NT2/D1 (cell line): Measurements from ENCODE around the gene KRT82.

Experiments used
- DNase-seq: peaks from one replicate; pipeline ENCODE4 v3.0.0-alpha.2; 2011; ENCODE audit warnings: low read depth, low spot score
- H3K27me3 ChIP-seq: 2 replicates; pipeline ENCODE4 v1.6.0; 2011; ENCODE audit warnings: mild to moderate bottlenecking; ENCODE audit not compliant: insufficient read length, insufficient read depth
- H3K36me3 ChIP-seq: 2 replicates; pipeline ENCODE4 v1.6.1; 2011; ENCODE audit warnings: mild to moderate bottlenecking, low read length, mixed read lengths; ENCODE audit not compliant: insufficient read depth, insufficient read length
- H3K4me1 ChIP-seq: 2 replicates; pipeline ENCODE4 v1.5.1; 2011; ENCODE audit not compliant: insufficient read depth, insufficient read length
- H3K4me3 ChIP-seq: 2 replicates; pipeline ENCODE4 v1.5.1; 2011; ENCODE audit warnings: low read depth; ENCODE audit not compliant: insufficient read length
- H3K9ac ChIP-seq: 2 replicates; pipeline ENCODE4 v1.6.0; 2011; ENCODE audit warnings: low read depth; ENCODE audit not compliant: insufficient read length
- H3K9me3 ChIP-seq: 2 replicates; pipeline ENCODE4 v1.5.1; 2011; ENCODE audit warnings: mild to moderate bottlenecking, low read length; ENCODE audit not compliant: insufficient read depth
- SUZ12 ChIP-seq: IDR thresholded peaks from 2 replicates; pipeline ENCODE4 v1.6.1; 2011; ENCODE audit not compliant: insufficient read length, insufficient read depth; ENCODE audit errors: extremely low read depth
- YY1 ChIP-seq: IDR thresholded peaks from 2 replicates; pipeline ENCODE4 v1.6.1; 2011; ENCODE audit not compliant: insufficient read length, insufficient read depth
- ZNF274 ChIP-seq: IDR thresholded peaks from 2 replicates; pipeline ENCODE4 v1.6.1; 2011; ENCODE audit warnings: mild to moderate bottlenecking, low read depth, low read length

The KRT82 gene

DNA sequence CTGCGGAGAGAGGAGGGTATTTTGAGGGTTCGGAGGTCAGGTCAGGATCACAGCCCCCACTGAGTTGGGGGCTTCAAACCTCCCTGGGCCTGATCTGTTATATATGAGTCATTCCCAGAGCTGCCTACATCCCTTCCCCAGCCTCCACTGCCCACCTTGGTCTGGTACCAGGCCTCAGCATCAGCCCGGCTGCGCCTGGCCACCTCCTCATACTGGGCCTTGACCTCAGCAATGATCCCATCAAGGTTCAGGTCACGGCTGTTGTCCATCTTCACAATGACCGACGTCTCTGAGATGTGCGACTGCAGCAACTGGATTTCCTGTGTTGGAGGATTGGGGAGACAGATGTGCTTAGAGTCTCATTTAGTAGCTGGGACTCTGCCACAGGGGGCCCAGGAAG is 24.9 kb downstream of the KRT82 start:
- H3K4me1 ChIP-seq: no peaks in the 10 kb centered on the region
- H3K36me3 ChIP-seq: no peaks in the 10 kb centered on the region
- no peaks in the 10 kb centered on the region for H3K9me3 ChIP-seq
- DNase-seq: no peak
- TF ChIP-seq SUZ12 (no peak), YY1 (no peak), ZNF274 (no peak)
- no peak overlapping the region for H3K9ac ChIP-seq
- H3K27me3 ChIP-seq: no peaks in the 10 kb centered on the region
- no peak overlapping the region for H3K4me3 ChIP-seq

DNA sequence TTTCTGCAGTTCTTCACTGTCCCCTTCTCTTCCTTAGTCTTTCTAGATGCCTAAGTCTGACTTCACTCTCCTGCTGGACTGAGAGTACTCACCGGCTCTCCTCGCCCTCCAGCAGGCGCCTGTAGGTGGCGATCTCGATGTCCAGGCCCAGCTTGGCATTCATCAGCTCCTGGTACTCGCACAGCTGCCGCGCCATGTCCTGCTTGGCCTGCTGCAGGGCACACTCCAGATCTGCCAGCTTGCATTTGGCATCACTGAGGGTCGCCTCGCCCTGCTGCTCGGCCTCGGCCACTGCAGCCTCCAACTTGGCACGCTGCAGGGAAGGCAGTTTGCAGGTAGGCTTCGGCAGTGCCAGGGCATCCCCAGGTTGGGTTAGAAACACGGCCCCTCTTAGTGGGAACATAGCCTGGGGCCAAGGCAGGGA is 25.9 kb downstream of the KRT82 start:
- DNase-seq: peak; percentile 8

DNA sequence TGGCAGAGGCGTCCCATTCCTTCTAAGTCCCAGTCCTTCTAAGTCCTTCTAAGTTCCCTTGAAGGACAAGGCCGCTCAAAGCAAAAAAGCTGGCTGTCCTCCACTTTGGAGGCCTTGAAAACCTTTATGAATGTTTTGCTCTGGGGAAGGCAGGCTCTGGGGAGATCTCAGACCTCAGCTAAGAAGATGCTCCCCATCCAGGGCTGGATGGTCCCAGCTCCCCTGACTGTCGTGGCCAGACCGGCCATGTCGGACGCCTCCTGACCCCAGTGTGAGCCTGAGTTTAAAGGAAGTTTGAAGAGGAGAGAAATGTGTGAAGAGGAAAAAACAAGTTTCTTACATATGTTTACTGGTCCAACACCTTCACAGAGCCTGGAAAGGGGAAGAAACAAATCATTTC is 26.6 kb downstream of the KRT82 start:
- TF ChIP-seq ZNF274 (no peak), YY1 (no peak), SUZ12 (no peak)
- Histone ChIP-seq H3K4me1 (no peaks in the 10 kb centered on the region), H3K9me3 (no peaks in the 10 kb centered on the region), H3K27me3 (no peaks in the 10 kb centered on the region), H3K9ac (no peak overlapping the region), H3K4me3 (no peak overlapping the region), H3K36me3 (no peaks in the 10 kb centered on the region)
- no peak for DNase-seq

More for the DNA sequence above, 25.9 kb downstream of the KRT82 start:
- Histone ChIP-seq H3K9ac (no peak overlapping the region), H3K36me3 (no peaks in the 10 kb centered on the region), H3K9me3 (no peaks in the 10 kb centered on the region), H3K27me3 (no peaks in the 10 kb centered on the region), H3K4me3 (no peak overlapping the region), H3K4me1 (no peaks in the 10 kb centered on the region)
- TF ChIP-seq YY1 (no peak), ZNF274 (no peak), SUZ12 (no peak)

DNA sequence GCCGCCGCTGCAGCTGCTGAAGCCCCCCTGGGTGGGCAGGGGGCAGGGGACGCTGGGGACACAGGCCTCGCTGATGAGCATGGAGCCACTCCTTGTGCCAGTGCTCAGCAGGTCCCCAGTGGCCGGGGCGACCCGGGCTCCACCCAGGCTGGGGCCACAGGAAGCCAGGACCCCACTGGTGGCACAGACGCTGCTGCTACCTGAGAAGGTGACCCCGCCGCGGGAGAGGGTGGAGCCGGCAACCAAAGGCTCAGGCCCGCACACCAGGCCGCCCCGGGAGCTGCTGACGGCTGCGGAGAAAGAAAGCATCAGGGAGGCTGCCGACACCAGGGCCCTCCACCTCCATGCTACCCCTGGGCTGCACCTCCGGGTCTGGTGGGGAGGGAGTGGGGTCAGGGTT is 28.0 kb downstream of the KRT82 start:
- no peak for DNase-seq
- Histone ChIP-seq H3K4me3 (no peak overlapping the region), H3K9ac (no peak overlapping the region), H3K9me3 (peaks cover 9% of the 10 kb centered on the region; the same call in 1 of the 2 replicates), H3K4me1 (no peaks in the 10 kb centered on the region), H3K36me3 (no peaks in the 10 kb centered on the region), H3K27me3 (no peaks in the 10 kb centered on the region)
- TF ChIP-seq ZNF274 (no peak), YY1 (no peak), SUZ12 (no peak)

DNA sequence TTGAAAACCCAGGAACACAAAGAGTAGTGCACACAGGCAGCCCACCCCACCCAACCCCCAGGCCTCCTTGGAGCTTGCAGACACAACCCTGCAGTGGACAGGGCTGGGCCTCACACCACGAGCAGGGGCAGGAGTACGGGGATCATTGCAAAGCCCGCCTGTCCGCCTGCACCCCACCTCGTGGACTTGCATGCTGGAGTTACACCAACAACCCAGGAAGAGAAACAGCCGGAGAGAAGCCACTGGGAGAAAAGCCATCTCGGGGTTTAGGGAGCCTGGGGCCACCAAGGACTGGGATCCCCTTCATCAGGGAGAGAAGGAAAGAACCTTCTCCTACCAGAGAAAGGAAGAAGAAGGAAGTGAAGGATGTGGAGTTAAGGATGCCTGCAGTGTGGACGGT is 28.9 kb downstream of the KRT82 start:
- Histone ChIP-seq H3K9me3 (peaks cover 9% of the 10 kb centered on the region; the same call in 1 of the 2 replicates), H3K36me3 (no peaks in the 10 kb centered on the region), H3K9ac (no peak overlapping the region), H3K27me3 (no peaks in the 10 kb centered on the region), H3K4me3 (no peak overlapping the region), H3K4me1 (no peaks in the 10 kb centered on the region)
- no peak for TF ChIP-seq YY1
- no peak for TF ChIP-seq SUZ12
- DNase-seq: no peak

DNA sequence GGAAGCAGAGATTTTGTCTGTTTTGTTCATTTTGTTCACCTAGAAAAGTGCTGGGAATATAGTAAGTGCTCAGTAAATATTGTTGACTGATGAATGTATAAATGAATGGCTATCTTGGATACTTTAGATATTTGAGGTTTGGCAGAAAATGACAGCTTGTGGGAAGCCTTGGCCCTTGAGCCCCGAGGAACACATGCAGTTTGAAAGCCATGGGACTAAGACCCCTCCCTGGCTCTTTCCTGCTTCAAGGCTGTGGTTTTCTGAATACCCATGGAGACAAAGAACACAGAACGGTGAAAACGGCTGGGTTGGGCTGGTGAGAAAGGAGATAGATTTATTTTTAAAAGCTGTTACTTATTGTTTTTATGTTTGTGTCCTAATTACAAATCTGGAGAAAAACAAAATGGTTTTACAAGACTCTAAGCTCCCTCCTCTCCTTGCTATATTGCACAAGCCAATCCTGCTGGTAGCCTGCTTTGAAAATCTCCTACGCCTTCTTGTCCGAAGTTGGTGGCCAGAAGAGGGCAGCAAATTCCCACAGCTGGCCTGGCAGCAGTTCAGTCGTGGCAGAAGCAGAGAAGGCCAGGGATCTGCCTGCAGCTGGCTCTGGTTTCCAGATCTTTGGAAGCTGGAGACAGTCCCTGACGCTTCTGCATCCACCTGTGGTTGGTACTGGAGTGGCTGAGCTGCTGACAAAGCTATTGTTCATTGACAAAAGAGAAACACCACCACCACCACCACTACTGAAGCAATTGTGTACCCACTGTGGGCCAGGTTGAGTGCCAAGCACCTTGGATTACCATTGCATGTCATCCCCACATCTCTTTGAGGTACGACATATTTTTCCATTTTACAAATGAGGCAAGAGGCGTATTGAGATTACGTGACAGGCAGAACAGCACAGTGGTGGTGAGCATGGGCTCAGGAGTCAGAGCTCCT is 33.6 kb downstream of the KRT82 start:
- Histone ChIP-seq H3K4me3 (no peak overlapping the region), H3K4me1 (peaks cover 3% of the 10 kb centered on the region), H3K9me3 (peaks cover 9% of the 10 kb centered on the region; the same call in 1 of the 2 replicates), H3K27me3 (no peaks in the 10 kb centered on the region), H3K36me3 (no peaks in the 10 kb centered on the region), H3K9ac (no peak overlapping the region)
- peak; percentile 79 for DNase-seq
- TF ChIP-seq YY1: no peak
- no peak for TF ChIP-seq ZNF274
- TF ChIP-seq SUZ12: no peak

DNA sequence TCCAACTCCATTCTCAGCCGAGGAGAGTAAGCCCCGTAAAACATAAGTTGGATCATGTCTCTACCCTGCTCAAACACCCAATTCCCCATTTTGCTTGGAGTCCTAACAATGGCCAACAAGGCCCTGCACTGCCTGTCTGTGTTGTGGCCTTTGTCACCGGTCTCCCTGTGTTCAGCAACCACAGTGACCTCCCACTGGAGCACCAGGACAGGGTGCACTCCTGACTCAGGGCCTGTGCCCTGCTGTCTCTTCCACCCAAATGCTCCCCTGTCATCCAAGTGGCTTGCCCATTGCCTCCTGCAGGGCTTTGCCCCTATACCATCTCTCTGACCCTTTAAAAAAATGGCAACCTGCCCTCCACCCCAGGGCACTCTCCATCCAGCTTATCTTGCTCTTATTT is 34.4 kb downstream of the KRT82 start:
- no peak for DNase-seq
- H3K4me3 ChIP-seq: no peak overlapping the region
- peaks cover 3% of the 10 kb centered on the region for H3K4me1 ChIP-seq
- no peaks in the 10 kb centered on the region for H3K27me3 ChIP-seq
- no peaks in the 10 kb centered on the region for H3K36me3 ChIP-seq
- no peak overlapping the region for H3K9ac ChIP-seq
- TF ChIP-seq ZNF274 (no peak), SUZ12 (no peak), YY1 (no peak)
- H3K9me3 ChIP-seq: peaks cover 9% of the 10 kb centered on the region; the same call in 1 of the 2 replicates
